Upper lobe of right lung (tissue), 1 donor: ENCODE results near the gene MCM5. TPM values are rescaled to one million over a fixed set of nuclear protein-coding genes. Genes with fewer than 3 reads are reported as not detected.
"Not testable (repeated sequence)": the region's sequence is repeated elsewhere in the genome, so short reads cannot be mapped to it uniquely, and the experiment has no call there.

ENCODE experiments used
- ATAC-seq: fragments of 200-7000 bp; cut with Tn5 transposase; one replicate; pipeline ENCODE4 v1.9.1; 2020; ENCODE audit warnings: mild to moderate bottlenecking, moderate library complexity
- DNase-seq: peaks from one replicate; pipeline ENCODE4 v3.0.0-alpha.2; 2020
- H3K27ac ChIP-seq: fragments of 200-600 bp; one replicate; pipeline ENCODE4 v1.8.0; 2022
- H3K27me3 ChIP-seq: fragments of 200-600 bp; one replicate; pipeline ENCODE4 v1.8.0; 2022; ENCODE audit warnings: mild to moderate bottlenecking
- H3K36me3 ChIP-seq: fragments of 200-600 bp; one replicate; pipeline ENCODE4 v1.8.0; 2022
- H3K4me1 ChIP-seq: fragments of 200-600 bp; one replicate; pipeline ENCODE4 v1.8.0; 2022
- H3K4me3 ChIP-seq: fragments of 200-600 bp; one replicate; pipeline ENCODE4 v1.8.0; 2022; ENCODE audit warnings: mild to moderate bottlenecking
- H3K9me3 ChIP-seq: fragments of 200-600 bp; one replicate; pipeline ENCODE4 v1.8.0; 2022
- intact Hi-C: fragments of 100-400 bp; cut with DNase I; formaldehyde crosslinking; loops from one replicate; pipeline ENCODE4 v1.11.0; 2022
- total RNA-seq: library from RNA; stranded (reverse); fragmentation: NEBNext Ultra II Directional; extraction: Animal tissue kit (Norgen Biotek cat#: 25700); gene quantifications from one replicate; pipeline ENCODE4 v1.2.1, GENCODE V29; 2021
- TF ChIP-seq, protein P1 (sequence below): fragments of 200-600 bp; IDR thresholded peaks from one replicate; pipeline ENCODE4 v1.8.0; 2022; ENCODE audit warnings: antibody characterized with exemption
- donor health status: DM: no; HTN: yes; CAD: no; lungs with severe emphysema.

Gene MCM5
- total RNA-seq, 1 donor from 2014 or later: 22.1 TPM

GRCh38 chr22:35436421-35436820 is 36.5 kb downstream of the MCM5 start:
- intact Hi-C loops: no loop called here
- Histone ChIP-seq H3K9me3 (peaks cover 8% of the 10 kb centered on the region), H3K27me3 (no peaks in the 10 kb centered on the region), H3K4me1 (peaks cover 1% of the 10 kb centered on the region), H3K4me3 (no peak overlapping the region), H3K27ac (no peak overlapping the region), H3K36me3 (no peaks in the 10 kb centered on the region)
- DNase-seq (no peak), ATAC-seq (no peak)
- TF ChIP-seq, protein P1, sequence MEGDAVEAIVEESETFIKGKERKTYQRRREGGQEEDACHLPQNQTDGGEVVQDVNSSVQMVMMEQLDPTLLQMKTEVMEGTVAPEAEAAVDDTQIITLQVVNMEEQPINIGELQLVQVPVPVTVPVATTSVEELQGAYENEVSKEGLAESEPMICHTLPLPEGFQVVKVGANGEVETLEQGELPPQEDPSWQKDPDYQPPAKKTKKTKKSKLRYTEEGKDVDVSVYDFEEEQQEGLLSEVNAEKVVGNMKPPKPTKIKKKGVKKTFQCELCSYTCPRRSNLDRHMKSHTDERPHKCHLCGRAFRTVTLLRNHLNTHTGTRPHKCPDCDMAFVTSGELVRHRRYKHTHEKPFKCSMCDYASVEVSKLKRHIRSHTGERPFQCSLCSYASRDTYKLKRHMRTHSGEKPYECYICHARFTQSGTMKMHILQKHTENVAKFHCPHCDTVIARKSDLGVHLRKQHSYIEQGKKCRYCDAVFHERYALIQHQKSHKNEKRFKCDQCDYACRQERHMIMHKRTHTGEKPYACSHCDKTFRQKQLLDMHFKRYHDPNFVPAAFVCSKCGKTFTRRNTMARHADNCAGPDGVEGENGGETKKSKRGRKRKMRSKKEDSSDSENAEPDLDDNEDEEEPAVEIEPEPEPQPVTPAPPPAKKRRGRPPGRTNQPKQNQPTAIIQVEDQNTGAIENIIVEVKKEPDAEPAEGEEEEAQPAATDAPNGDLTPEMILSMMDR: no peak

DNA sequence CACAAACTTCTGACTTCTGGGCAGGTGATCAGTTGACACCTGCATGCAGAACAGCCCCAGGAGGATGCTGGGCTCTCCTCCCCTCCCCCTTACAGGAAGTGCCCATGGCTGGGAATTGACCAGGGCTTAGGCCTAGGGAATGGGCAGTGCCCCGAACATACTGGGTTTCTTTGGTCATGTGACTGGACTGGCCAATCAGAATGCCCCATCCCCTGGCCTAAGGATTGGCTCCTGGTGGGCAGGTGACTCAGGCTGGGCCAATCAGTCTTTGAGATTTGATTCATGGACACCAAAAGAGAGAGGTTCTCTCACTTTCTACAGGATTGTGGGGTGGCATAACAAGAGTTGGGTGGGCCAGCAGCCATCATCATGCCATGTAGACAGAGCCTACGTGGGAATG is 37.1 kb downstream of the MCM5 start:
- Histone ChIP-seq H3K4me1 (no peaks in the 10 kb centered on the region), H3K9me3 (peaks cover 8% of the 10 kb centered on the region), H3K27ac (no peak overlapping the region), H3K4me3 (no peak overlapping the region), H3K27me3 (no peaks in the 10 kb centered on the region), H3K36me3 (no peaks in the 10 kb centered on the region)
- TF ChIP-seq, protein P1: no peak
- DNase-seq (no peak), ATAC-seq (no peak)
- intact Hi-C loops: no loop called here

DNA sequence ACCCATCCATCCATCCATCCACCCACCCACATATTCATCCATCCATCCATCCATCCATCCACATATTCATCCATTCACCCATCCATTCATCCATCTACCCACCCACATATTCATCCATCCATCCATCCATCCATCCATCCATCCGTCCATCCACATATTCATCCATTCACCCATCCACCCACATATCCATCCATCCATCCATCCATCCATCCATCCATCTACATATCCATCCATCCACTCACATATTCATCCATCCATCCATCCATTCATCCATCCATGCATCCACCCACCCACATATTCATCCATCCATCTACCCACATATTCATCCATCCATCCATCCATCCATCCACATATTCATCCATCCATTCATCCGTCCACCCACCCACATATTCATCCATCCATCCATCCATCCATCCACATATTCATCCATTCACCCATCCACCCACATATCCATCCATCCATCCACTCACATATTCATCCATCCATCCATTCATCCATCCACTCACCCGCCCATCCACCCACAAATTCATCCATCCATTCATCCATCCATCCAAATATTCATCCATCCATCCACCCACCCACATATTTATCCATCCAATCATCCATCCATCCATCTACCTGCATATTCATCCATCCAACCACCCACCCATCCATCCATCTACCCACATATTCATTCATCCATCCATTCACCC is 38.9 kb downstream of the MCM5 start:
- H3K9me3 ChIP-seq, H3K36me3 ChIP-seq, intact Hi-C loops, DNase-seq, H3K4me1 ChIP-seq, H3K27ac ChIP-seq, H3K27me3 ChIP-seq, ATAC-seq, H3K4me3 ChIP-seq: not testable (repeated sequence)

- TF ChIP-seq, protein P1: no peak
- Histone ChIP-seq H3K36me3 (no peaks in the 10 kb centered on the region), H3K4me3 (no peak overlapping the region), H3K9me3 (no peaks in the 10 kb centered on the region), H3K4me1 (no peaks in the 10 kb centered on the region), H3K27ac (no peak overlapping the region), H3K27me3 (no peaks in the 10 kb centered on the region)
- no peak for DNase-seq
- ATAC-seq: no peak
- intact Hi-C loops: no loop called here
Observed at GRCh38 chr22:35439365-35439717, 39.4 kb downstream of the MCM5 start.

GRCh38 chr22:35440129-35440528 is 40.2 kb downstream of the MCM5 start:
- Histone ChIP-seq H3K27me3 (no peaks in the 10 kb centered on the region), H3K4me1 (no peaks in the 10 kb centered on the region), H3K4me3 (no peak overlapping the region), H3K27ac (no peak overlapping the region), H3K9me3 (no peaks in the 10 kb centered on the region), H3K36me3 (no peaks in the 10 kb centered on the region)
- intact Hi-C loops: no loop called here
- TF ChIP-seq, protein P1: no peak
- no peak for DNase-seq
- ATAC-seq: no peak

DNA sequence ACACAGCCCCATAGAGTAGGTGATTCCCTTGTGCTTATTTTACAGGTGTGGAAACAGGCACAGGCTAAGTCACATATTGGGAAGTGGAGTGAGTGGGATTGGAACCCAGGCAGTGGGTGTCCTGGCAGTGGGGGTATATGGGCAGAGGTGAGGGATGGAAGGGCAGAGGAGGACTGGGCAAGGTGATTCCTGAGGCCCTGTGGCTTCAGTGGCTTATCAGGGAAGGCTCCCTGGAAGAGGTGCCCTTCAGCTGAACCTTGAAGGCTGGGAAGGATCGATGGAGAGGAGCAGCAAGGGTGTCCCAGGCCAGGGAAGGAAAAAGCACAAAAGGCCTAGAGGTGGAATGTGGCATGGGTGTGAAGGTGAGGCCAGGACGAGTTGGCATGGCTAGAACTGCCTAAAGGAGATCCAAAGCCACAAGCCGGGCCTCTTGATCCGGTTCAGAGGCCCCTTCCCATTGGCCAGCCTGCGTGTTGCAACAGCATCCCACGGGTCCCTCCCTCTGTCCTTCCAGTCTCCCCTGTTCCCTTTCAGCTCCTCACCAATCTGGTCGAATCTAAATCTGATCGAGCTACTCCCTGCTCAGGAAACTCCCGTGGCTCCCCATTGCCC is 41.7 kb downstream of the MCM5 start:
- intact Hi-C loops: no loop called here

More for the DNA sequence above, 41.7 kb downstream of the MCM5 start:
- DNase-seq (no peak), ATAC-seq (no peak)
- no peak overlapping the region for H3K4me3 ChIP-seq
- no peak overlapping the region for H3K27ac ChIP-seq
- TF ChIP-seq, protein P1: no peak
- H3K9me3 ChIP-seq: no peaks in the 10 kb centered on the region
- H3K4me1 ChIP-seq: no peaks in the 10 kb centered on the region
- no peaks in the 10 kb centered on the region for H3K36me3 ChIP-seq
- H3K27me3 ChIP-seq: no peaks in the 10 kb centered on the region
